K562 (cell line): ENCODE data around the gene SPDEF. TPM values are rescaled to one million over a fixed set of nuclear protein-coding genes. Genes with fewer than 3 reads are reported as not detected.
A peak's percentile ranks its signal among the peaks of the same experiment; 100 is the strongest.

Source experiments
- ATAC-seq: fragments of 200-7000 bp; cut with Tn5 transposase; 3 replicates; pipeline ENCODE4 v1.9.1; 2020; ENCODE audit warnings: moderate library complexity
- BruUV-seq: library from RNA; stranded (reverse); fragments of 400-500 nt; replicated peaks from 2 replicates; lab custom pipeline; 2021; lab: Mats Ljungman, UMichigan
- CTCF ChIA-PET: fragments of 300-600 bp; formaldehyde crosslinking; extraction: SDS; loops from one replicate; lab custom pipeline; 2021; ENCODE audit warnings: low intra/inter-chr PET ratio; lab: Yijun Ruan, JAX
- POLR2A ChIA-PET: fragments of 300-600, 350-650 bp; sonication (Branson Sonifier 250); formaldehyde crosslinking; extraction: SDS; loops from one replicate; lab custom pipeline; 2021; ENCODE audit warnings: antibody characterized with exemption, inconsistent platforms; lab: Yijun Ruan, JAX
- DNase-seq, 4 experiments: peaks; one replicate each; pipeline versions ENCODE4 v3.0.0 to v3.0.0-alpha.2; 2011 to 2018; ENCODE audit warnings: low spot score in 3 of 4, mixed read lengths in 3 of 4; ENCODE audit errors: extremely low read depth in 1 of 4
- FAIRE-seq: peaks from 2 replicates; lab custom pipeline; 2011; peaks lifted over from hg19 to GRCh38; lab: Jason Lieb, UNC
- H2AFZ ChIP-seq: 2 replicates; pipeline ENCODE4 v1.6.0; 2011; ENCODE audit warnings: low read depth, low read length, control low read depth, inconsistent platforms
- H3K27ac ChIP-seq: fragments of 200-600 bp; 3 replicates; pipeline ENCODE4 v1.8.0; 2011; ENCODE audit warnings: low read depth, mild to moderate bottlenecking, control low read depth, inconsistent platforms, low read length, moderate library complexity, mixed read lengths; ENCODE audit errors: extremely low read depth
- H3K27me3 ChIP-seq, 2 experiments: fragments of 300-600 bp in 1 of 2; 2 replicates in 1 of 2; 3 replicates in 1 of 2; pipeline versions ENCODE4 v1.6.0 to v1.8.0; 2011; ENCODE audit warnings: inconsistent platforms in 2 of 2, low read length in 2 of 2, mild to moderate bottlenecking in 1 of 2, mixed read lengths in 1 of 2, moderate library complexity in 1 of 2; ENCODE audit not compliant: control insufficient read depth in 2 of 2, insufficient read depth in 2 of 2
- H3K36me3 ChIP-seq: fragments of 300-600 bp; 3 replicates; pipeline ENCODE4 v1.8.0; 2011; ENCODE audit warnings: mild to moderate bottlenecking, low read length, inconsistent platforms; ENCODE audit not compliant: control insufficient read depth, insufficient read depth
- H3K4me1 ChIP-seq, 2 experiments: fragments of 200-600 bp in 1 of 2; replicated peaks in 1 of 2; 2 replicates in 1 of 2; 3 replicates in 1 of 2; pipeline versions ENCODE4 v1.5.1 to v1.8.0; 2011; ENCODE audit warnings: inconsistent platforms in 2 of 2, low read length in 2 of 2, mild to moderate bottlenecking in 1 of 2, mixed read lengths in 1 of 2, moderate library complexity in 1 of 2; ENCODE audit not compliant: control insufficient read depth in 2 of 2, insufficient read depth in 2 of 2
- H3K4me2 ChIP-seq: 2 replicates; pipeline ENCODE4 v1.6.1; 2011; ENCODE audit warnings: low read length, control low read depth, inconsistent platforms, mixed read lengths; ENCODE audit not compliant: insufficient read depth
- H3K4me3 ChIP-seq: fragments of 200-600 bp; sonication (generic), shearing (Covaris generic); 2 replicates; pipeline ENCODE4 v1.5.1; 2016; ENCODE audit warnings: control low read depth, inconsistent platforms
- H3K79me2 ChIP-seq: fragments of 200-600 bp; 3 replicates; pipeline ENCODE4 v1.8.0; 2011; ENCODE audit warnings: low read length, inconsistent platforms; ENCODE audit not compliant: control insufficient read depth, insufficient read depth
- H3K9ac ChIP-seq, 2 experiments: 2 replicates each; pipeline versions ENCODE4 v1.6.0 to v1.6.1; 2011; ENCODE audit warnings: low read depth in 2 of 2, low read length in 2 of 2, control low read depth in 1 of 2, inconsistent platforms in 1 of 2, mild to moderate bottlenecking in 1 of 2, mixed read lengths in 1 of 2; ENCODE audit not compliant: insufficient read depth in 1 of 2
- H3K9me1 ChIP-seq: one replicate; pipeline ENCODE4 v1.6.0; 2011; ENCODE audit warnings: inconsistent platforms, mild to moderate bottlenecking, low read length, moderate library complexity; ENCODE audit not compliant: control insufficient read depth, insufficient read depth
- H3K9me3 ChIP-seq: replicated peaks from 2 replicates; pipeline ENCODE4 v1.5.1; 2011; ENCODE audit warnings: low read depth, low read length, inconsistent platforms; ENCODE audit not compliant: control insufficient read depth, insufficient read depth
- H4K20me1 ChIP-seq: replicated peaks from 2 replicates; pipeline ENCODE4 v1.6.1; 2011; ENCODE audit warnings: low read length, inconsistent platforms, mixed read lengths; ENCODE audit not compliant: control insufficient read depth, insufficient read depth
- ADNP ChIP-seq: fragments of 200-800 bp; sonication (Bioruptor generic); IDR thresholded peaks from 2 replicates; pipeline ENCODE4 v1.6.1; 2016; ENCODE audit warnings: missing genetic modification characterization, missing compliant biosample characterization
- BCOR ChIP-seq: fragments of 450-650 bp; IDR thresholded peaks from 2 replicates; pipeline ENCODE4 v1.6.1; 2016
- BRD9 ChIP-seq: fragments of 450-650 bp; IDR thresholded peaks from 2 replicates; pipeline ENCODE4 v1.6.1; 2018; ENCODE audit warnings: low read depth; ENCODE audit not compliant: partially characterized antibody
- CBFA2T3 ChIP-seq: fragments of 450-650 bp; IDR thresholded peaks from 2 replicates; pipeline ENCODE4 v1.6.1; 2017
- DDX20 ChIP-seq: fragments of 450-650 bp; IDR thresholded peaks from 2 replicates; pipeline ENCODE4 v1.6.1; 2016; ENCODE audit warnings: missing genetic modification characterization, low read depth, mild to moderate bottlenecking, missing compliant biosample characterization, moderate library complexity
- ESRRA ChIP-seq: fragments of 450-650 bp; IDR thresholded peaks from 2 replicates; pipeline ENCODE4 v1.6.1; 2014; ENCODE audit warnings: low read depth, mild to moderate bottlenecking, moderate library complexity, borderline replicate concordance
- GATAD2A ChIP-seq: fragments of 450-650 bp; IDR thresholded peaks from 2 replicates; pipeline ENCODE4 v1.6.1; 2017
- HDAC2 ChIP-seq: fragments of 450-650 bp; IDR thresholded peaks from 2 replicates; pipeline ENCODE4 v1.6.1; 2016; ENCODE audit warnings: mild to moderate bottlenecking
- HOMEZ ChIP-seq: fragments of 250-450 bp; sonication (Bioruptor Pico); IDR thresholded peaks from 2 replicates; pipeline ENCODE4 v1.4.0; 2020; ENCODE audit warnings: mild to moderate bottlenecking, moderate library complexity
- ILF3 ChIP-seq: fragments of 450-650 bp; IDR thresholded peaks from 2 replicates; pipeline ENCODE4 v1.6.1; 2018; ENCODE audit warnings: antibody characterized with exemption, mild to moderate bottlenecking, moderate library complexity, borderline replicate concordance
- MAFF ChIP-seq: IDR thresholded peaks from 2 replicates; pipeline ENCODE4 v1.6.1; 2012; ENCODE audit warnings: low read length, improper control_type of control experiment
- NR2C2 ChIP-seq, 2 experiments: fragments of 200-800 bp in 1 of 2; sonication (Bioruptor generic) in 1 of 2; sonication (generic) in 1 of 2; formaldehyde crosslinking in 1 of 2; IDR thresholded peaks; 2 replicates each; pipeline versions ENCODE4 v1.6.1 to v1.8.0; 2016 to 2022; ENCODE audit warnings: mild to moderate bottlenecking in 1 of 2, missing compliant biosample characterization in 1 of 2, missing genetic modification characterization in 1 of 2, missing genetic modification reagents in 1 of 2
- POLR2G ChIP-seq: fragments of 200-400 bp; formaldehyde crosslinking; IDR thresholded peaks from 2 replicates; pipeline ENCODE4 v1.6.1; 2017; ENCODE audit warnings: low read depth, mild to moderate bottlenecking, antibody characterized with exemption, low read length, moderate library complexity
- PTBP1 ChIP-seq: fragments of 200-400 bp; formaldehyde crosslinking; IDR thresholded peaks from 2 replicates; pipeline ENCODE4 v1.6.1; 2017; ENCODE audit warnings: low read depth, low read length
- RBM25 ChIP-seq: fragments of 200-400 bp; formaldehyde crosslinking; IDR thresholded peaks from 2 replicates; pipeline ENCODE4 v1.6.1; 2018; ENCODE audit warnings: low read length, low read depth, moderate library complexity; ENCODE audit not compliant: severe bottlenecking
- RCOR1 ChIP-seq, 2 experiments: IDR thresholded peaks; 2 replicates each; pipeline ENCODE4 v1.6.1; 2012; ENCODE audit warnings: low read depth in 2 of 2, low read length in 2 of 2, borderline replicate concordance in 1 of 2, improper control_type of control experiment in 1 of 2
- SETDB1 ChIP-seq: IDR thresholded peaks from one replicate; pipeline ENCODE4 v1.6.1; 2012; ENCODE audit warnings: low read length, control low read depth, inconsistent platforms
- TRIM28 ChIP-seq: fragments of 450-650 bp; IDR thresholded peaks from 2 replicates; pipeline ENCODE4 v1.6.1; 2017
- YBX1 ChIP-seq: fragments of 450-650 bp; IDR thresholded peaks from 2 replicates; pipeline ENCODE4 v1.7.1; 2016; ENCODE audit warnings: mild to moderate bottlenecking
- ZFP36 ChIP-seq: fragments of 150-350 bp; IDR thresholded peaks from 2 replicates; pipeline ENCODE4 v1.6.1; 2018; ENCODE audit warnings: low read length, low read depth; ENCODE audit not compliant: partially characterized antibody
- ZNF121 ChIP-seq: sonication (generic); formaldehyde crosslinking; conservative IDR thresholded peaks from 2 replicates; pipeline ENCODE4 v1.8.0; 2022; ENCODE audit warnings: missing genetic modification reagents
- ZNF224 ChIP-seq: sonication (generic); formaldehyde crosslinking; IDR thresholded peaks from 2 replicates; pipeline ENCODE4 v1.8.0; 2022; ENCODE audit warnings: mild to moderate bottlenecking, missing genetic modification reagents
- ZNF239 ChIP-seq: fragments of 250-450 bp; sonication (Bioruptor Pico); IDR thresholded peaks from 2 replicates; pipeline ENCODE4 v1.4.0; 2020; ENCODE audit warnings: mild to moderate bottlenecking
- ZNF780A ChIP-seq: fragments of 250-450 bp; sonication (Bioruptor Pico); IDR thresholded peaks from 2 replicates; pipeline ENCODE4 v1.5.0; 2021; ENCODE audit warnings: mild to moderate bottlenecking
- WGBS: fragments of 100-300 bp; shearing (Covaris generic); methylation state at CpG from one replicate; pipeline ENCODE4 v1.1.6; 2016; ENCODE audit warnings: low coverage, mixed read lengths; ENCODE audit not compliant: insufficient coverage; ENCODE audit errors: missing lambda C conversion rate; 5-methylcytosine and 5-hydroxymethylcytosine counted together
- in situ Hi-C: fragments of 300-500 bp; cut with MboI; formaldehyde crosslinking; loops from 4 replicates; pipeline ENCODE4 v1.15.0; 2018; ENCODE audit warnings: inconsistent platforms, mixed read lengths
- intact Hi-C: fragments of 100-400 bp; cut with micrococcal nuclease; formaldehyde crosslinking; loops from 2 replicates; pipeline ENCODE4 v1.14.2; 2022
- polyA plus RNA-seq, 8 experiments: library from polyadenylated mRNA; depleted of rRNA in 4 of 8; stranded (reverse) in 5 of 8; unstranded in 3 of 8; fragments of >200 nt; fragmentation: Nextera tagmentation in 2 of 8; fragmentation: Illumina TruSeq in 1 of 8; extraction: Ambion mirVana in 2 of 8; extraction: Trizol in 1 of 8; gene quantifications; 2 replicates each; pipeline versions ENCODE4 v1.2.1 to v1.2.3, GENCODE V29; 2011 to 2014; ENCODE audit warnings: inconsistent platforms in 1 of 8, missing spikeins in 1 of 8
- total RNA-seq, 7 experiments: library from RNA; depleted of rRNA in 6 of 7; stranded (reverse); fragments of >200 nt in 6 of 7; fragmentation: Illumina TruSeq in 2 of 7; extraction: Trizol in 2 of 7; gene quantifications; 2 replicates each; pipeline versions ENCODE4 v1.2.1 to v1.2.3, GENCODE V29; 2011 to 2021; ENCODE audit warnings: low replicate concordance in 1 of 7

SPDEF gene
- total and polyA plus RNA-seq, 9 of the 15 experiments (the other 6 are each of a cell fraction or from before 2014, with no cell fraction given), result 0.04 to 0.12 (median 0.11) TPM; not detected in 5

GRCh38 chr6:34578445-34579262 lies 22.5 kb upstream of the SPDEF start:
- CTCF ChIA-PET, result no interaction called here
- Histone ChIP-seq H3K4me1 (peaks cover 10 to 20% of the 10 kb centered on the region in 2 experiments; a peak in 4 of 5 replicates), H3K9ac (no peak overlapping the region), H3K9me1 (no peaks in the 10 kb centered on the region), H3K27ac (no peak overlapping the region), H3K9me3 (no peaks in the 10 kb centered on the region), H2AFZ (no peak overlapping the region), H4K20me1 (peaks cover 1% of the 10 kb centered on the region; the same call in 1 of the 2 replicates), H3K36me3 (no peaks in the 10 kb centered on the region; the same call in 2 of the 3 replicates), H3K79me2 (no peaks in the 10 kb centered on the region), H3K27me3 (no peaks in the 10 kb centered on the region; a peak in 1 of 5 replicates), H3K4me2 (no peak overlapping the region), H3K4me3 (no peak overlapping the region)
- WGBS, result 72% methylated on average over 7 of the region's 7 CpGs
- FAIRE-seq, result no peak
- BruUV-seq, result no TSS peak
- intact Hi-C loops, result no loop called here
- in situ Hi-C loops, result no loop called here
- DNase-seq, result no peak
- POLR2A ChIA-PET, result interaction anchor here (1.2 to 1.6 kb wide), 3 partner anchors 8 to 19 kb away, joined by 3 to 5 read pairs (median 4); no protein-coding TSS in a partner anchor
- no peak for ATAC-seq
- TF ChIP-seq GATAD2A (no peak), ZNF780A (CRISPR knock-in tag) (no peak), PTBP1 (peak; percentile 91), BRD9 (peak; percentile 73), BCOR (peak; percentile 97), ILF3 (no peak), ZNF224 (CRISPR knock-in tag) (no peak), ADNP (tag) (0 out of 2 replicates have a peak, but pooled peaks have one; percentile 38), HDAC2 (peak; percentile 70; the same call in 1 of the 2 replicates), SETDB1 (no peak), CBFA2T3 (no peak), ZFP36 (peak; percentile 97), RCOR1 (IDR thresholded peaks at IDR 0.05; ENCODE audit: borderline replicate concordance in 1 of 2, low read depth in 2 of 2, low read length in 2 of 2) (peak in 1 of 2 experiments; percentile 82; a peak in 2 of 4 replicates), TRIM28 (no peak), MAFF (no peak), DDX20 (tag) (no peak), RBM25 (peak; percentile 99), ZNF121 (CRISPR knock-in tag) (peak; percentile 97), ZNF239 (CRISPR knock-in tag) (no peak), HOMEZ (CRISPR knock-in tag) (no peak), YBX1 (no peak), NR2C2 (CRISPR knock-in tag; IDR thresholded peaks at IDR 0.05) (no peak), NR2C2 (tag; IDR thresholded peaks at IDR 0.05) (no peak), ESRRA (peak; percentile 21; the same call in 1 of the 2 replicates), POLR2G (0 out of 2 replicates have a peak, but pooled peaks have one; percentile 34)
